Activated naive CD8-positive, alpha-beta T cell treated with anti-CD3 and anti-CD28 coated beads for 36 hours (primary cell): Measurements from ENCODE around the gene EPS8L2. TPM values are rescaled to one million over a fixed set of nuclear protein-coding genes. Genes with fewer than 3 reads are reported as not detected.
"Not testable (repeated sequence)": the region's sequence is repeated elsewhere in the genome, so short reads cannot be mapped to it uniquely, and the experiment has no call there.

Experiments
- DNase-seq: peaks from one replicate; pipeline ENCODE4 v3.0.0; 2021
- H3K27ac Mint-ChIP-seq: one replicate; pipeline ENCODE4 v1.8.0; 2022; ENCODE audit warnings: mild to moderate bottlenecking, moderate library complexity, mixed read lengths
- H3K27me3 Mint-ChIP-seq: one replicate; pipeline ENCODE4 v1.8.0; 2022; ENCODE audit warnings: mild to moderate bottlenecking, mixed read lengths
- H3K36me3 Mint-ChIP-seq: one replicate; pipeline ENCODE4 v1.8.0; 2021; ENCODE audit warnings: mild to moderate bottlenecking, mixed read lengths
- H3K4me1 Mint-ChIP-seq: one replicate; pipeline ENCODE4 v1.8.0; 2021; ENCODE audit warnings: mixed read lengths
- H3K4me3 Mint-ChIP-seq: one replicate; pipeline ENCODE4 v1.8.0; 2022; ENCODE audit warnings: mild to moderate bottlenecking, moderate library complexity, mixed read lengths
- H3K9me3 Mint-ChIP-seq: one replicate; pipeline ENCODE4 v1.8.0; 2022; ENCODE audit warnings: mixed read lengths
- total RNA-seq, 2 experiments: library from RNA; stranded (reverse); gene quantifications; one replicate each; pipeline ENCODE4 v1.2.3, GENCODE V29; 2021

EPS8L2 gene
- total RNA-seq, 2 experiments from 2014 or later, result 13.3 to 15.9 TPM

GRCh38 chr11:679271-680207 lies 26.5 kb upstream of the EPS8L2 start:
- peaks cover 12% of the 10 kb centered on the region for H3K4me1 Mint-ChIP-seq
- peaks cover 3% of the 10 kb centered on the region for H3K9me3 Mint-ChIP-seq
- no peak for DNase-seq
- no peak overlapping the region for H3K4me3 Mint-ChIP-seq
- peaks cover 54% of the 10 kb centered on the region for H3K36me3 Mint-ChIP-seq
- no peak overlapping the region for H3K27ac Mint-ChIP-seq
- no peaks in the 10 kb centered on the region for H3K27me3 Mint-ChIP-seq

GRCh38 chr11:680476-680875 lies 25.6 kb upstream of the EPS8L2 start:
- peaks cover 55% of the 10 kb centered on the region for H3K36me3 Mint-ChIP-seq
- H3K27ac Mint-ChIP-seq, result no peak overlapping the region

GRCh38 chr11:680970-681369 lies 25.1 kb upstream of the EPS8L2 start:
- H3K27me3 Mint-ChIP-seq, result no peaks in the 10 kb centered on the region
- H3K36me3 Mint-ChIP-seq, result peaks cover 56% of the 10 kb centered on the region
- no peak overlapping the region for H3K27ac Mint-ChIP-seq
- no peak overlapping the region for H3K4me3 Mint-ChIP-seq
- H3K4me1 Mint-ChIP-seq, result peaks cover 12% of the 10 kb centered on the region
- DNase-seq, result peak; percentile 52
- H3K9me3 Mint-ChIP-seq, result peaks cover 3% of the 10 kb centered on the region

More at GRCh38 chr11:680476-680875, 25.6 kb upstream of the EPS8L2 start:
- no peak for DNase-seq
- Mint-ChIP-seq H3K27me3 (no peaks in the 10 kb centered on the region), H3K4me1 (peaks cover 12% of the 10 kb centered on the region), H3K9me3 (peaks cover 3% of the 10 kb centered on the region), H3K4me3 (no peak overlapping the region)

- Mint-ChIP-seq H3K27me3 (no peaks in the 10 kb centered on the region), H3K9me3 (peaks cover 3% of the 10 kb centered on the region), H3K4me3 (no peak overlapping the region), H3K36me3 (peaks cover 44% of the 10 kb centered on the region), H3K27ac (peak overlapping the region; percentile 62), H3K4me1 (peaks cover 24% of the 10 kb centered on the region)
- DNase-seq, result no peak
Observed at GRCh38 chr11:686451-687243, 19.4 kb upstream of the EPS8L2 start.

- Mint-ChIP-seq H3K4me3 (no peak overlapping the region), H3K36me3 (peaks cover 33% of the 10 kb centered on the region), H3K9me3 (no peaks in the 10 kb centered on the region), H3K4me1 (peaks cover 30% of the 10 kb centered on the region), H3K27ac (no peak overlapping the region), H3K27me3 (no peaks in the 10 kb centered on the region)
- no peak for DNase-seq
Observed at GRCh38 chr11:687751-688150, 18.3 kb upstream of the EPS8L2 start.

- no peak overlapping the region for H3K4me3 Mint-ChIP-seq
- H3K27me3 Mint-ChIP-seq, result no peaks in the 10 kb centered on the region
- DNase-seq, result no peak
- H3K27ac Mint-ChIP-seq, result no peak overlapping the region
- no peaks in the 10 kb centered on the region for H3K9me3 Mint-ChIP-seq
- peaks cover 39% of the 10 kb centered on the region for H3K4me1 Mint-ChIP-seq
- peaks cover 31% of the 10 kb centered on the region for H3K36me3 Mint-ChIP-seq
Observed at GRCh38 chr11:688681-689080, 17.4 kb upstream of the EPS8L2 start.

- no peaks in the 10 kb centered on the region for H3K27me3 Mint-ChIP-seq
Observed at GRCh38 chr11:689625-690024, 16.4 kb upstream of the EPS8L2 start.

GRCh38 chr11:690244-690643 lies 15.8 kb upstream of the EPS8L2 start:
- peaks cover 20% of the 10 kb centered on the region for H3K36me3 Mint-ChIP-seq
- not testable (repeated sequence) for H3K27ac Mint-ChIP-seq

More at GRCh38 chr11:689625-690024, 16.4 kb upstream of the EPS8L2 start:
- Mint-ChIP-seq H3K4me1 (peaks cover 39% of the 10 kb centered on the region), H3K4me3 (no peak overlapping the region), H3K9me3 (no peaks in the 10 kb centered on the region), H3K36me3 (peaks cover 22% of the 10 kb centered on the region), H3K27ac (no peak overlapping the region)
- DNase-seq, result no peak

GRCh38 chr11:690738-691633 lies 15.0 kb upstream of the EPS8L2 start:
- no peaks in the 10 kb centered on the region for H3K9me3 Mint-ChIP-seq
- H3K27me3 Mint-ChIP-seq, result no peaks in the 10 kb centered on the region
- DNase-seq, result no peak
- no peak overlapping the region for H3K27ac Mint-ChIP-seq
- H3K36me3 Mint-ChIP-seq, result peaks cover 19% of the 10 kb centered on the region
- H3K4me3 Mint-ChIP-seq, result peak overlapping the region; percentile 85
- H3K4me1 Mint-ChIP-seq, result peaks cover 39% of the 10 kb centered on the region

More at GRCh38 chr11:690244-690643, 15.8 kb upstream of the EPS8L2 start:
- peaks cover 39% of the 10 kb centered on the region for H3K4me1 Mint-ChIP-seq
- H3K27me3 Mint-ChIP-seq, H3K4me3 Mint-ChIP-seq, DNase-seq, H3K9me3 Mint-ChIP-seq: not testable (repeated sequence)

GRCh38 chr11:691710-692590 lies 14.1 kb upstream of the EPS8L2 start:
- Mint-ChIP-seq H3K4me1 (peaks cover 42% of the 10 kb centered on the region), H3K9me3 (no peaks in the 10 kb centered on the region), H3K27me3 (no peaks in the 10 kb centered on the region), H3K4me3 (peak overlapping the region; percentile 85), H3K27ac (peak overlapping the region; percentile 85), H3K36me3 (peaks cover 15% of the 10 kb centered on the region)
- DNase-seq, result no peak

GRCh38 chr11:692824-693414 lies 13.1 kb upstream of the EPS8L2 start:
- Mint-ChIP-seq H3K36me3 (peaks cover 14% of the 10 kb centered on the region), H3K9me3 (no peaks in the 10 kb centered on the region), H3K4me1 (peaks cover 51% of the 10 kb centered on the region)

GRCh38 chr11:693415-693831 lies 12.6 kb upstream of the EPS8L2 start:
- DNase-seq, result no peak
- Mint-ChIP-seq H3K27ac (peak overlapping the region; percentile 85), H3K4me1 (peaks cover 56% of the 10 kb centered on the region), H3K4me3 (peak overlapping the region; percentile 85), H3K9me3 (no peaks in the 10 kb centered on the region), H3K36me3 (peaks cover 14% of the 10 kb centered on the region), H3K27me3 (no peaks in the 10 kb centered on the region)

More at GRCh38 chr11:692824-693414, 13.1 kb upstream of the EPS8L2 start:
- Mint-ChIP-seq H3K27me3 (no peaks in the 10 kb centered on the region), H3K27ac (peak overlapping the region; percentile 85), H3K4me3 (peak overlapping the region; percentile 85)
- DNase-seq, result peak; percentile 56

- Mint-ChIP-seq H3K4me1 (peaks cover 61% of the 10 kb centered on the region), H3K36me3 (peaks cover 14% of the 10 kb centered on the region), H3K4me3 (peak overlapping the region; percentile 85), H3K27me3 (no peaks in the 10 kb centered on the region), H3K9me3 (no peaks in the 10 kb centered on the region), H3K27ac (peak overlapping the region; percentile 85)
- DNase-seq, result no peak
Observed at GRCh38 chr11:693887-694562, 12.0 kb upstream of the EPS8L2 start.
